IgD-negative memory B cell (primary cell): ENCODE results near the gene TLL2. TPM values are rescaled to one million over a fixed set of nuclear protein-coding genes. Genes with fewer than 3 reads are reported as not detected.

ENCODE experiments used
- H3K27ac Mint-ChIP-seq, 3 donors: one replicate each; pipeline ENCODE4 v1.8.0; 2020 to 2022; ENCODE audit warnings: mild to moderate bottlenecking in 3 of 3, mixed read lengths in 3 of 3, moderate library complexity in 1 of 3
- H3K27me3 Mint-ChIP-seq: one replicate; pipeline ENCODE4 v1.8.0; 2021; ENCODE audit warnings: mixed read lengths
- H3K36me3 Mint-ChIP-seq: one replicate; pipeline ENCODE4 v1.8.0; 2020; ENCODE audit warnings: mild to moderate bottlenecking, mixed read lengths
- H3K4me1 Mint-ChIP-seq, 3 donors: one replicate each; pipeline ENCODE4 v1.8.0; 2020 to 2022; ENCODE audit warnings: mixed read lengths in 3 of 3, mild to moderate bottlenecking in 1 of 3
- H3K4me3 Mint-ChIP-seq, 4 donors: one replicate each; pipeline ENCODE4 v1.8.0; 2020 to 2022; ENCODE audit warnings: mild to moderate bottlenecking in 4 of 4, mixed read lengths in 4 of 4, moderate library complexity in 3 of 4
- H3K9me3 Mint-ChIP-seq, 3 donors: one replicate each; pipeline ENCODE4 v1.8.0; 2020 to 2021; ENCODE audit warnings: mixed read lengths in 3 of 3, mild to moderate bottlenecking in 1 of 3
- polyA plus RNA-seq: library from polyadenylated mRNA; unstranded; fragments of 300-500 nt; fragmentation: Illumina TruSeq; gene quantifications from one replicate; pipeline ENCODE4 v1.2.3, GENCODE V29; 2021

The TLL2 gene
- polyA plus RNA-seq, 1 donor from 2014 or later: 0.41 TPM

GRCh38 chr10:96411716-96412320, 101.9 kb downstream of the TLL2 start:
- peaks cover 0 to 2% (median 0%) of the 10 kb centered on the region in 3 donors for H3K4me1 Mint-ChIP-seq
- peaks cover 13% of the 10 kb centered on the region for H3K27me3 Mint-ChIP-seq
- H3K4me3 Mint-ChIP-seq: no peak overlapping the region
- H3K27ac Mint-ChIP-seq: no peak overlapping the region
- no peaks in the 10 kb centered on the region for H3K9me3 Mint-ChIP-seq
- no peaks in the 10 kb centered on the region for H3K36me3 Mint-ChIP-seq

- H3K27me3 Mint-ChIP-seq: peaks cover 14% of the 10 kb centered on the region
- H3K27ac Mint-ChIP-seq: no peak overlapping the region
- no peaks in the 10 kb centered on the region for H3K36me3 Mint-ChIP-seq
- H3K4me1 Mint-ChIP-seq: peaks cover 0 to 2% (median 0%) of the 10 kb centered on the region in 3 donors
- H3K4me3 Mint-ChIP-seq: no peak overlapping the region
- H3K9me3 Mint-ChIP-seq: no peaks in the 10 kb centered on the region
Measured at GRCh38 chr10:96410296-96410695, 103.4 kb downstream of the TLL2 start.

GRCh38 chr10:96408201-96408600, 105.5 kb downstream of the TLL2 start:
- Mint-ChIP-seq H3K27ac (no peak overlapping the region), H3K36me3 (no peaks in the 10 kb centered on the region), H3K27me3 (peaks cover 15% of the 10 kb centered on the region), H3K4me3 (no peak overlapping the region), H3K4me1 (peaks cover 0 to 2% (median 0%) of the 10 kb centered on the region in 3 donors), H3K9me3 (no peaks in the 10 kb centered on the region)

- Mint-ChIP-seq H3K36me3 (no peaks in the 10 kb centered on the region), H3K27me3 (peaks cover 15% of the 10 kb centered on the region)
Measured at GRCh38 chr10:96407560-96408069, 106.1 kb downstream of the TLL2 start.

GRCh38 chr10:96406091-96406490, 107.6 kb downstream of the TLL2 start:
- Mint-ChIP-seq H3K36me3 (no peaks in the 10 kb centered on the region), H3K27me3 (peaks cover 19% of the 10 kb centered on the region), H3K9me3 (no peaks in the 10 kb centered on the region), H3K4me1 (no peaks in the 10 kb centered on the region), H3K4me3 (no peak overlapping the region), H3K27ac (no peak overlapping the region)

More at GRCh38 chr10:96407560-96408069, 106.1 kb downstream of the TLL2 start:
- Mint-ChIP-seq H3K27ac (no peak overlapping the region), H3K9me3 (no peaks in the 10 kb centered on the region), H3K4me1 (peaks cover 0 to 2% (median 0%) of the 10 kb centered on the region in 3 donors), H3K4me3 (no peak overlapping the region)

- H3K36me3 Mint-ChIP-seq: no peaks in the 10 kb centered on the region
- H3K27ac Mint-ChIP-seq: peak overlapping the region in 1 of 3 donors; percentile 75
- H3K4me3 Mint-ChIP-seq: no peak overlapping the region
- no peaks in the 10 kb centered on the region for H3K4me1 Mint-ChIP-seq
- peaks cover 16% of the 10 kb centered on the region for H3K27me3 Mint-ChIP-seq
- H3K9me3 Mint-ChIP-seq: peaks cover 0 to 2% (median 0%) of the 10 kb centered on the region in 3 donors
Measured at GRCh38 chr10:96402417-96403305, 111.1 kb downstream of the TLL2 start.

- H3K9me3 Mint-ChIP-seq: peaks cover 0 to 2% (median 0%) of the 10 kb centered on the region in 3 donors
- H3K4me1 Mint-ChIP-seq: no peaks in the 10 kb centered on the region
- no peaks in the 10 kb centered on the region for H3K36me3 Mint-ChIP-seq
- H3K4me3 Mint-ChIP-seq: no peak overlapping the region
- H3K27ac Mint-ChIP-seq: no peak overlapping the region
- H3K27me3 Mint-ChIP-seq: peaks cover 14% of the 10 kb centered on the region
Measured at GRCh38 chr10:96401036-96401435, 112.7 kb downstream of the TLL2 start.

- peaks cover 14% of the 10 kb centered on the region for H3K27me3 Mint-ChIP-seq
- no peak overlapping the region for H3K4me3 Mint-ChIP-seq
- no peaks in the 10 kb centered on the region for H3K36me3 Mint-ChIP-seq
- no peak overlapping the region for H3K27ac Mint-ChIP-seq
- H3K9me3 Mint-ChIP-seq: peaks cover 0 to 2% (median 0%) of the 10 kb centered on the region in 3 donors
- no peaks in the 10 kb centered on the region for H3K4me1 Mint-ChIP-seq
Measured at GRCh38 chr10:96400465-96400864, 113.3 kb downstream of the TLL2 start.

- peaks cover 14% of the 10 kb centered on the region for H3K27me3 Mint-ChIP-seq
- H3K27ac Mint-ChIP-seq: no peak overlapping the region
- peaks cover 0 to 2% (median 0%) of the 10 kb centered on the region in 3 donors for H3K9me3 Mint-ChIP-seq
- no peaks in the 10 kb centered on the region for H3K36me3 Mint-ChIP-seq
- H3K4me3 Mint-ChIP-seq: no peak overlapping the region
- no peaks in the 10 kb centered on the region for H3K4me1 Mint-ChIP-seq
Measured at GRCh38 chr10:96397902-96398301, 115.8 kb downstream of the TLL2 start.

GRCh38 chr10:96395931-96396877, 117.5 kb downstream of the TLL2 start:
- no peaks in the 10 kb centered on the region for H3K4me1 Mint-ChIP-seq
- H3K27me3 Mint-ChIP-seq: peaks cover 10% of the 10 kb centered on the region
- H3K4me3 Mint-ChIP-seq: peak overlapping the region in 1 of 4 donors; percentile 57
- no peaks in the 10 kb centered on the region for H3K36me3 Mint-ChIP-seq
- H3K9me3 Mint-ChIP-seq: peaks cover 0 to 2% (median 0%) of the 10 kb centered on the region in 3 donors
- no peak overlapping the region for H3K27ac Mint-ChIP-seq

- Mint-ChIP-seq H3K4me3 (no peak overlapping the region), H3K36me3 (no peaks in the 10 kb centered on the region), H3K9me3 (no peaks in the 10 kb centered on the region), H3K27me3 (peaks cover 7% of the 10 kb centered on the region), H3K4me1 (no peaks in the 10 kb centered on the region), H3K27ac (no peak overlapping the region)
Measured at GRCh38 chr10:96390460-96390864, 123.3 kb downstream of the TLL2 start.

- H3K36me3 Mint-ChIP-seq: no peaks in the 10 kb centered on the region
- H3K4me3 Mint-ChIP-seq: no peak overlapping the region
- no peak overlapping the region for H3K27ac Mint-ChIP-seq
- no peaks in the 10 kb centered on the region for H3K4me1 Mint-ChIP-seq
- H3K9me3 Mint-ChIP-seq: no peaks in the 10 kb centered on the region
- peaks cover 7% of the 10 kb centered on the region for H3K27me3 Mint-ChIP-seq
Measured at GRCh38 chr10:96389785-96390184, 123.9 kb downstream of the TLL2 start.

GRCh38 chr10:96387601-96388000, 126.1 kb downstream of the TLL2 start:
- H3K27me3 Mint-ChIP-seq: peaks cover 12% of the 10 kb centered on the region

GRCh38 chr10:96387161-96387560, 126.6 kb downstream of the TLL2 start:
- Mint-ChIP-seq H3K4me3 (no peak overlapping the region), H3K9me3 (no peaks in the 10 kb centered on the region), H3K27me3 (peaks cover 13% of the 10 kb centered on the region), H3K27ac (no peak overlapping the region), H3K4me1 (no peaks in the 10 kb centered on the region), H3K36me3 (peaks cover 3% of the 10 kb centered on the region)

More at GRCh38 chr10:96387601-96388000, 126.1 kb downstream of the TLL2 start:
- no peaks in the 10 kb centered on the region for H3K4me1 Mint-ChIP-seq
- H3K27ac Mint-ChIP-seq: no peak overlapping the region
- H3K36me3 Mint-ChIP-seq: peaks cover 2% of the 10 kb centered on the region
- H3K9me3 Mint-ChIP-seq: no peaks in the 10 kb centered on the region
- no peak overlapping the region for H3K4me3 Mint-ChIP-seq
